Ovary (tissue), 9 donors: Measurements from ENCODE around the gene FGFRL1. TPM values are rescaled to one million over a fixed set of nuclear protein-coding genes. Genes with fewer than 3 reads are reported as not detected.
"Not testable (repeated sequence)": the region's sequence is repeated elsewhere in the genome, so short reads cannot be mapped to it uniquely, and the experiment has no call there.

ENCODE experiments used
- DNase-seq, 5 donors: peaks; one replicate each; pipeline ENCODE4 v3.0.0-alpha.2; 2019 to 2020
- H3K27ac ChIP-seq, 2 donors: fragments of 200-600 bp; one replicate each; pipeline versions ENCODE4 v1.5.1 to v1.8.0; 2019 to 2022
- H3K27me3 ChIP-seq: fragments of 200-600 bp; one replicate; pipeline ENCODE4 v1.8.0; 2022
- H3K36me3 ChIP-seq: fragments of 200-600 bp; sonication (generic); one replicate; pipeline ENCODE4 v1.5.1; 2019
- H3K4me1 ChIP-seq: one replicate; pipeline ENCODE4 v1.8.1; 2013; ENCODE audit warnings: mild to moderate bottlenecking, moderate library complexity; ENCODE audit not compliant: insufficient read depth
- H3K4me3 ChIP-seq: fragments of 200-600 bp; sonication (generic); one replicate; pipeline ENCODE4 v1.5.1; 2017
- H3K9me3 ChIP-seq, 2 donors: fragments of 200-600 bp in 1 of 2; sonication (generic) in 1 of 2; one replicate each; pipeline versions ENCODE4 v1.5.1 to v1.8.1; 2013 to 2019; ENCODE audit warnings: mild to moderate bottlenecking in 1 of 2, moderate library complexity in 1 of 2
- CTCF ChIP-seq, 3 donors: fragments of 450-650 bp in 2 of 3; fragments of 200-600 bp in 1 of 3; IDR thresholded peaks; one replicate each; pipeline versions ENCODE4 v1.5.1 to v1.8.0; 2016 to 2022; ENCODE audit warnings: antibody characterized with exemption in 3 of 3, mild to moderate bottlenecking in 1 of 3
- EP300 ChIP-seq: sonication (generic); formaldehyde crosslinking; IDR thresholded peaks from one replicate; pipeline ENCODE4 v1.6.1; 2017; ENCODE audit warnings: antibody characterized with exemption
- POLR2A ChIP-seq: fragments of 450-650 bp; IDR thresholded peaks from one replicate; pipeline ENCODE4 v1.6.1; 2017; ENCODE audit warnings: antibody characterized with exemption, mild to moderate bottlenecking, moderate library complexity
- WGBS, 3 donors: extraction: QIAGEN DNeasy Blood & Tissue Kit in 1 of 3; methylation state at CpG; one replicate each; pipeline versions ENCODE4 v1.1.5 to v1.1.7; 2013 to 2017; 5-methylcytosine and 5-hydroxymethylcytosine counted together
- intact Hi-C, 4 donors: fragments of 100-400 bp; cut with DNase I; formaldehyde crosslinking; loops; one replicate each; pipeline versions ENCODE4 v1.11.0 to v1.15.1; 2022 to 2023
- polyA plus RNA-seq, 2 donors: library from polyadenylated mRNA; stranded (reverse); fragments of 200-250 nt in 1 of 2; fragments of 350-450 nt in 1 of 2; fragmentation: Illumina TruSeq in 1 of 2; extraction: RNeasy Lipid Tissue Mini Kit (QIAGEN cat#74804) in 1 of 2; gene quantifications; one replicate each; pipeline ENCODE4 v1.2.3, GENCODE V29; 2013 to 2014
- total RNA-seq, 7 donors: library from RNA; depleted of rRNA in 2 of 7; stranded (reverse); fragments of >200 nt in 2 of 7; fragmentation: NEBNext Ultra II Directional in 3 of 7; extraction: Animal tissue kit (Norgen Biotek cat#: 25700) in 3 of 7; gene quantifications; one replicate each; pipeline versions ENCODE4 v1.1.0 to v1.2.4, GENCODE V29; 2016 to 2023
- donor health status: DM: no; HTN: no; CAD: no; lungs with moderate emphysema.
- donor health status: DM: no; HTN: no; CAD: no.
- donor health status: Bipolar disorder and iron deficiency.
- donor health status: DM: yes; HTN: yes; CAD: no.
- donor health status: DM: no; HTN: no; CAD: no.
- donor health status: DM: yes; HTN: yes; CAD: no.

Gene FGFRL1
- total and polyA plus RNA-seq, 9 donors, result 23.4 to 59.1 (median 38.7) TPM

GRCh38 chr4:998096-998691, 13.2 kb upstream of the FGFRL1 start:
- intact Hi-C loops, result no loop called here
- no peaks in the 10 kb centered on the region for H3K36me3 ChIP-seq
- TF ChIP-seq CTCF (IDR thresholded peaks at IDR 0.05), result no peak
- no peak for TF ChIP-seq EP300
- TF ChIP-seq POLR2A, result no peak
- H3K27ac ChIP-seq, result no peak overlapping the region
- H3K9me3 ChIP-seq, result no peaks in the 10 kb centered on the region
- no peak for DNase-seq
- peaks cover 9% of the 10 kb centered on the region for H3K27me3 ChIP-seq
- WGBS, 3 donors, result 30 to 47% (median 36%) methylated on average over 12 of the region's 12 CpGs
- no peak overlapping the region for H3K4me3 ChIP-seq
- peaks cover 13% of the 10 kb centered on the region for H3K4me1 ChIP-seq

DNA sequence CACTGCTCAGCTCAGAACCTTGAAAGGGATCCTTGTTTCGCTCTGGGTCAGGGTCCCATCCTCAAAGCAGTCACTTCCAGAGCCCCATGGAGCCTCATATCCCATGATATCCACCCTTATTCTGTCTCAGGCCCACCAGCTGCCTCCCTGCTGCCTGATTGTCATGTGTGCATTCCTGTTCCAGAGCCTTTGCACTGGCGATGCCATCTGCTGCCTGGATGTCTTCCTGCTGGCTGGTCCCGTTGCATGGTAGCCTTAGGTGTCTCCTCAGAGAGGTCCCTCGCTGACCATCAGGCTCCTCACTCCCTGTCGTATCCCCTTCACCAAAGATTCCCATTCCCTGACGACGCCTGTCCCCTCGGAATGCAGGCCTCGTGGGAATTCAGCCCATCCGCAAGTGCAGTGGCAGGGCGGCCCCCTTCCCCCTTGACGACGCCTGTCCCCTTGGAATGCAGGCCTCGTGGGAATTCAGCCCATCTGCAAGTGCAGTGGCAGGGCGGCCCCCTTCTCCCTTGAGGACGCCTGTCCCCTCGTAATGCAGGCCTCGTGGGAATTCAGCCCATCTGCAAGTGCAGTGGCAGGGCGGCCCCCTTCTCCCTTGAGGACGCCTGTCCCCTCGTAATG, 12.1 kb upstream of the FGFRL1 start:
- H3K27ac ChIP-seq, H3K4me3 ChIP-seq, H3K36me3 ChIP-seq, intact Hi-C loops, DNase-seq, H3K9me3 ChIP-seq: not testable (repeated sequence)
- peaks cover 13% of the 10 kb centered on the region for H3K4me1 ChIP-seq
- 51 to 57% (median 55%) methylated on average over 17 to 21 of the region's 21 CpGs for WGBS, 3 donors
- H3K27me3 ChIP-seq, result peaks cover 16% of the 10 kb centered on the region

DNA sequence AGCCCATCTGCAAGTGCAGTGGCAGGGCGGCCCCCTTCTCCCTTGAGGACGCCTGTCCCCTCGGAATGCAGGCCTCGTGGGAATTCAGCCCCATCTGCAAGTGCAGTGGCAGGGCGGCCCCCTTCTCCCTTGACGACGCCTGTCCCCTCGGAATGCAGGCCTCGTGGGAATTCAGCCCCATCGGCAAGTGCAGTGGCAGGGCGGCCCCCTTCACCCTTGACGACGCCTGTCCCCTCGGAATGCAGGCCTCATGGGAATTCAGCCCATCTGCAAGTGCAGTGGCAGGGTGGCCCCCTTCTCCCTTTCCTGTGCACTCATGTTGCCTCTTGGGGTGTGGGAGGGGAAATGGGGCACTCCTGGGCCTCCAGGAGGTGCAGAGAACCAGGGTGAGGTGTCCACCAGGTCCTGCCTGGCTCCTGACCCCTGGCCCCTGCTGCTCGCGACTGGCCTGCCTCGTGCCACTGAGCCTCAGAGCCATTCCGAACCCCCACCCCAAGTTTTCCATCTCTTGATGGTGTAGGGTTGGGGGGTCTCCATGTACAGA, 11.5 kb upstream of the FGFRL1 start:
- no peak for DNase-seq
- TF ChIP-seq EP300 (no peak), POLR2A (no peak), CTCF (IDR thresholded peaks at IDR 0.05) (no peak)
- Histone ChIP-seq H3K9me3 (no peaks in the 10 kb centered on the region), H3K4me1 (peaks cover 13% of the 10 kb centered on the region), H3K27ac (no peak overlapping the region), H3K36me3 (no peaks in the 10 kb centered on the region), H3K4me3 (no peak overlapping the region), H3K27me3 (peaks cover 16% of the 10 kb centered on the region)
- 52 to 56% (median 53%) methylated on average over 15 to 18 of the region's 18 CpGs for WGBS, 3 donors
- intact Hi-C loops, result no loop called here

- Histone ChIP-seq H3K4me1 (peaks cover 13% of the 10 kb centered on the region), H3K9me3 (no peaks in the 10 kb centered on the region), H3K27me3 (peaks cover 16% of the 10 kb centered on the region), H3K36me3 (no peaks in the 10 kb centered on the region), H3K27ac (no peak overlapping the region), H3K4me3 (no peak overlapping the region)
- 82 to 91% (median 84%) methylated on average over 10 to 15 of the region's 15 CpGs for WGBS, 3 donors
- DNase-seq, result no peak
- TF ChIP-seq POLR2A, result no peak
- no peak for TF ChIP-seq EP300
- intact Hi-C loops, result no loop called here
These were observed 10.7 kb upstream of the FGFRL1 start for GRCh38 chr4:1000686-1001260.

- Histone ChIP-seq H3K27me3 (peaks cover 16% of the 10 kb centered on the region), H3K9me3 (no peaks in the 10 kb centered on the region), H3K27ac (no peak overlapping the region), H3K36me3 (no peaks in the 10 kb centered on the region), H3K4me3 (no peak overlapping the region), H3K4me1 (peaks cover 13% of the 10 kb centered on the region)
- WGBS, 3 donors, result 19 to 27% (median 23%) methylated on average over 36 to 48 of the region's 48 CpGs
- DNase-seq, result no peak
- intact Hi-C loops, result no loop called here
- no peak for TF ChIP-seq POLR2A
- TF ChIP-seq EP300, result no peak
- TF ChIP-seq CTCF (IDR thresholded peaks at IDR 0.05), result no peak
These were observed 9.8 kb upstream of the FGFRL1 start for GRCh38 chr4:1001561-1002130.
